ENCODE results near the gene GXYLT1. TPM values are rescaled to one million over a fixed set of nuclear protein-coding genes. Genes with fewer than 3 reads are reported as not detected.

Gene GXYLT1
- total RNA-seq, 1 experiment from 2014 or later = 12.6 TPM

GRCh38 chr12:42031847-42032564, 112.7 kb downstream of the GXYLT1 start:
- CTCF ChIA-PET = no interaction called here
- H3K4me1 Mint-ChIP-seq = no peaks in the 10 kb centered on the region

More at GRCh38 chr12:42031847-42032564, 112.7 kb downstream of the GXYLT1 start:
- DNase-seq (ENCODE audit: low spot score) = no peak
- Mint-ChIP-seq H3K4me3 (no peak overlapping the region), H3K9me3 (peaks cover 10% of the 10 kb centered on the region), H3K27ac (no peak overlapping the region), H3K27me3 (ENCODE audit: low read depth) (no peaks in the 10 kb centered on the region), H3K36me3 (no peaks in the 10 kb centered on the region)
- TF ChIP-seq CBFB (CRISPR knock-in tag; IDR thresholded peaks at IDR 0.05; ENCODE audit: low read depth) (no peak), ZNF512 (CRISPR knock-in tag; IDR thresholded peaks at IDR 0.05; ENCODE audit: borderline replicate concordance) (no peak), KAT7 (CRISPR knock-in tag; IDR thresholded peaks at IDR 0.05; ENCODE audit: borderline replicate concordance) (no peak), ATF6 (CRISPR knock-in tag; IDR thresholded peaks at IDR 0.05) (no peak), ELF4 (CRISPR knock-in tag; IDR thresholded peaks at IDR 0.05; ENCODE audit: low read depth) (no peak), ZNF671 (CRISPR knock-in tag; IDR thresholded peaks at IDR 0.05) (no peak), NFATC4 (CRISPR knock-in tag; IDR thresholded peaks at IDR 0.05) (no peak), HMGXB4 (CRISPR knock-in tag; IDR thresholded peaks at IDR 0.05) (no peak), ARID4B (CRISPR knock-in tag; IDR thresholded peaks at IDR 0.05; ENCODE audit: borderline replicate concordance) (no peak), ZBTB21 (CRISPR knock-in tag; IDR thresholded peaks at IDR 0.05; ENCODE audit: borderline replicate concordance) (no peak), FOXJ3 (CRISPR knock-in tag; IDR thresholded peaks at IDR 0.05; ENCODE audit: borderline replicate concordance) (no peak), CTCF (IDR thresholded peaks at IDR 0.05) (no peak)
- POLR2A ChIA-PET = no interaction called here
- no peak for ATAC-seq

Other genes starting within 250 kb of the GXYLT1 start
- gene YAF2, start 93.4 kb upstream of the GXYLT1 start, total RNA-seq (2021) = 2.3 to 3.3 TPM (median 2.4 TPM) in 3 replicates
- 58.3 to 66.5 TPM (median 64.3 TPM) in 3 replicates for gene ZCRB1, start 181.2 kb upstream of the GXYLT1 start, total RNA-seq (2021)
- gene PPHLN1, start 181.3 kb upstream of the GXYLT1 start, total RNA-seq (2021) = 61.1 to 64.6 TPM (median 61.7 TPM) in 3 replicates